AG09319 (cell line): ENCODE measurements around the gene TYW5.

ENCODE experiments used
- DNase-seq: peaks from one replicate; pipeline ENCODE4 v3.0.0-alpha.2; 2010; ENCODE audit warnings: low read depth; ENCODE audit errors: extremely low read depth
- TF ChIP-seq, protein P1 (sequence below): IDR thresholded peaks from 2 replicates; pipeline ENCODE4 v1.5.1; 2011; ENCODE audit warnings: low read depth, mild to moderate bottlenecking, inconsistent platforms, low read length, moderate library complexity

TYW5 gene

DNA sequence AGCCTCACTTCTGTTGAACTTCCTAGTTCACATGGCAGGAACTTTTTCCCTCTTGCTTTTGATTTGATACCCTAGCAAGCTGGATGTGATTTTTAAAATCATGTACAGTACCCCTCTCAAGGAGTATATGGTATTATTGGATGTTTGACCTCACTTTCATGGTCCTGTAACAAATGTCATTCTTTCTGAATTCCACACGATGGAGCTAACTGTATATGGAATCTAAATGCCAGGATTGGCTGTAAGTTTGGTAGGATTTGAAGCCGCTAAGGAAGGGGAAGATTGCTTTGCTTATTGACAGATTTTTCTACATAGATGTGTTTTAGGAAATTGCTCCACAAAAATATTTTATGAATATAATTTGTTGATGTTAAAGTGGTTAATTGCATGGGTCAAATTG is 18.4 kb upstream of the TYW5 start:
- no peak for DNase-seq
- TF ChIP-seq, protein P1, sequence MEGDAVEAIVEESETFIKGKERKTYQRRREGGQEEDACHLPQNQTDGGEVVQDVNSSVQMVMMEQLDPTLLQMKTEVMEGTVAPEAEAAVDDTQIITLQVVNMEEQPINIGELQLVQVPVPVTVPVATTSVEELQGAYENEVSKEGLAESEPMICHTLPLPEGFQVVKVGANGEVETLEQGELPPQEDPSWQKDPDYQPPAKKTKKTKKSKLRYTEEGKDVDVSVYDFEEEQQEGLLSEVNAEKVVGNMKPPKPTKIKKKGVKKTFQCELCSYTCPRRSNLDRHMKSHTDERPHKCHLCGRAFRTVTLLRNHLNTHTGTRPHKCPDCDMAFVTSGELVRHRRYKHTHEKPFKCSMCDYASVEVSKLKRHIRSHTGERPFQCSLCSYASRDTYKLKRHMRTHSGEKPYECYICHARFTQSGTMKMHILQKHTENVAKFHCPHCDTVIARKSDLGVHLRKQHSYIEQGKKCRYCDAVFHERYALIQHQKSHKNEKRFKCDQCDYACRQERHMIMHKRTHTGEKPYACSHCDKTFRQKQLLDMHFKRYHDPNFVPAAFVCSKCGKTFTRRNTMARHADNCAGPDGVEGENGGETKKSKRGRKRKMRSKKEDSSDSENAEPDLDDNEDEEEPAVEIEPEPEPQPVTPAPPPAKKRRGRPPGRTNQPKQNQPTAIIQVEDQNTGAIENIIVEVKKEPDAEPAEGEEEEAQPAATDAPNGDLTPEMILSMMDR = peak; percentile 52

GRCh38 chr2:199972088-199972626 is 16.9 kb upstream of the TYW5 start:
- TF ChIP-seq, protein P1 = no peak
- no peak for DNase-seq

DNA sequence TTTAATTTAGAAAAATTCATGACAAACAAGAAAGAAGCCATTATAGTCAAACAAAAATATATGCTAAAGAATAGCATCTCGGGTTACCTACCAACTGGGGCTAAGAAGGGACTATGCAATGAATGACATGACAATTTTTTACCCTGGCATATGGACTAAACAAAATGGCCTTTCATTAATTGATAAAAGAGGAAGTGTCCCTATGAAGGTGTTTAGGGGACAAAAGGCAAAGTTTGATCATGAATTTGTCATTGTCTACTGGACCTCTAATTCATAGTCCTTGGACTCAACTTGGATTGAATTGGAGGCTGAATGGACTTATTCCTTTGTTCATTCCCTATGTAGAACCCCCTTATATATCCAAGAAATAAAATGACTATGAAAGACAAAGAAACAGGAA is 12.8 kb upstream of the TYW5 start:
- no peak for DNase-seq
- TF ChIP-seq, protein P1 = no peak

DNA sequence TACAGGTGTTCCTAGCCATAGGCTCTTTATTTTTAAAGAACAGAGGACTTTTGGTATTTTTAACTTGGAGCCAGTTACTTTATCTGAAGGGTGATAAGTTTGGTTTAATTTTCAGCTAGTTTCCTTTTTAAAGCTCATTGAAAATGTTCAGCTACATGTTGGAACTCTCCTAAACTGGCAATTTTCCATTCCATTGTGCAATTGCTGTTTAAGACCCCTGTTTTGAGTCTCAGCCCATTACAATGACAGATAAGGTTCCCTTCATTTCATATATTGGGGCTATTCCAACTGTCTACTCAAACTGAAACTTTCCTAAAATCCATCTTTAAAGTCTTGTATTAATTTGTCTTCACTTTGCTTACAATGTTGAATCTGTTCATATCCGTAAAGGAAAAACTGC is 11.7 kb upstream of the TYW5 start:
- no peak for DNase-seq
- TF ChIP-seq, protein P1 = no peak

DNA sequence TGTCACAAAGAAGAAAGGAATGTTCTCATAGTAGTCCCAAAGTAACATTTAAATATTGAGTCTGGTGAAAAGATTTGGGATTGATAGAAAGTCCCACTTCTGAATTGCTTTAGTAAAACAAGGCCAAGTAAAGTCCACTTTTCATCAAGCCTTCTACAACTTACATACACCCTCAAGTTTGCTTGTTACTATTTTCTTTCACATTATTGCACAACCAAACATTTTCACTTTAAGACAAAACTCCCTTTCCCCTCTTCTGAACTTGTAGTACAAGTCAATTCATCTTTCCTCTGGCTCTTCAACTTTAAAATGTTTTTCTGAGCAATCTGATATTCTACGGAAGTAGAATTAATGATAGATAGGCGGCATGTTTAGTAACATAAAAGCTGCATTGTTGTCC is 11.1 kb upstream of the TYW5 start:
- DNase-seq = no peak
- TF ChIP-seq, protein P1 = no peak

DNA sequence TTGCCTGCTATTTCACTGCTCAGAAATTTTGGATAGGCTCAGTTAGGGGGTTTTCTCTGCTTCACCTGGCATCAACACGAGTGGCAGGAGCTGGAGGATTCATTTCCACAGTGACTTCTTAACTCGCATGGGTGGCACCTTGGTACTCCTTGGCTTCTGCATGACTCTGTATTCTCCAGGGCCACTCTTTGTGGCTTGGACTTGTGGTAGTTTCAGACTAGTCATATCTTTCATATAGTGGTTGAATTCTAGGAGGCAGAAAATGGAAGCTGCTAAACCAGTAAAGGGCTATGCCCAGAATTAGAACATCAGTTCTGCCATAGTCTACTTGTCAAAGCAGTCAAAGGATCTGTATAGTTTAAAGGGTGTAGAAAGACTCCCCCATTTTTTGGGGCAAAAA is 6.9 kb upstream of the TYW5 start:
- TF ChIP-seq, protein P1 = no peak
- no peak for DNase-seq

GRCh38 chr2:199958014-199958413 is 2.7 kb upstream of the TYW5 start:
- no peak for DNase-seq
- TF ChIP-seq, protein P1 = no peak

DNA sequence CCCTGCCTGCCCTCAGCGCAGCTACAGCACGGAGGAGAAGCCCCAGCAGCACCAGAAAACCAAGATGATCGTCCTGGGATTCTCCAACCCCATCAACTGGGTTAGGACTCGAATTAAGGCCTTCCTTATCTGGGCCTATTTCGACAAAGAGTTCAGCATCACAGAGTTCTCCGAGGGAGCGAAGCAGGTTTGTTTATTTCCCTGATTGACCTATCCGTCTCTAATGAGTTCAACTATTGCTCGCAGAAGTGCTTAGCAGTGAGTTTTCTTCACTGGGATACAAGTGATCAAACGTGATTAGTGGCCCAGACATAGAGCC is 730 bp upstream of the TYW5 start:
- DNase-seq = no peak
- TF ChIP-seq, protein P1 = no peak
